HEK293 (cell line): ENCODE measurements around the gene DGKB.

ENCODE experiments used
- CTCF ChIA-PET: fragments of 350-600 bp; formaldehyde crosslinking; extraction: SDS; loops from one replicate; lab custom pipeline; 2021; ENCODE audit warnings: antibody characterized with exemption; lab: Yijun Ruan, JAX
- POLR2A ChIA-PET: fragments of 300-600 bp; formaldehyde crosslinking; extraction: SDS; loops from one replicate; lab custom pipeline; 2020; ENCODE audit warnings: antibody characterized with exemption, inconsistent platforms; lab: Yijun Ruan, JAX
- H3K27ac ChIP-seq: fragments of 200-500 bp; sonication (Bioruptor generic); 2 replicates; pipeline ENCODE4 v1.5.1; 2014; ENCODE audit warnings: low read depth, low read length, control low read depth, inconsistent platforms; ENCODE audit errors: extremely low read depth
- H3K36me3 ChIP-seq, 2 experiments: fragments of 200-500 bp in 1 of 2; sonication (Bioruptor generic) in 1 of 2; 1 replicate in 1 of 2; 2 replicates in 1 of 2; pipeline ENCODE4 v1.5.1; 2014 to 2017; ENCODE audit warnings: inconsistent platforms in 2 of 2, low read length in 2 of 2; ENCODE audit not compliant: control insufficient read depth in 2 of 2, insufficient read depth in 1 of 2
- H3K4me1 ChIP-seq: fragments of 200-500 bp; sonication (Bioruptor generic); 2 replicates; pipeline ENCODE4 v1.5.1; 2014; ENCODE audit warnings: mild to moderate bottlenecking, low read length, inconsistent platforms; ENCODE audit not compliant: control insufficient read depth, insufficient read depth
- H3K4me3 ChIP-seq: 2 replicates; pipeline ENCODE4 v1.5.1; 2011; ENCODE audit warnings: low read depth, mild to moderate bottlenecking, control low read depth, low read length, moderate library complexity
- H3K9me3 ChIP-seq: fragments of 200-500 bp; sonication (Bioruptor generic); 2 replicates; pipeline ENCODE4 v1.5.1; 2014; ENCODE audit warnings: low read depth, low read length, inconsistent platforms; ENCODE audit not compliant: control insufficient read depth, insufficient read depth
- BCL6B ChIP-seq: fragments of 450-650 bp; formaldehyde crosslinking; IDR thresholded peaks from 2 replicates; pipeline ENCODE4 v1.5.1; 2017; ENCODE audit warnings: missing biosample characterization, missing genetic modification characterization
- GFI1B ChIP-seq: fragments of 450-650 bp; formaldehyde crosslinking; IDR thresholded peaks from 2 replicates; pipeline ENCODE4 v1.5.1; 2016; ENCODE audit warnings: missing biosample characterization, missing genetic modification characterization
- IKZF3 ChIP-seq: fragments of 450-650 bp; IDR thresholded peaks from 2 replicates; pipeline ENCODE4 v1.5.0; 2018; ENCODE audit warnings: missing biosample characterization, mild to moderate bottlenecking, missing genetic modification characterization, moderate library complexity
- PRDM6 ChIP-seq: fragments of 450-650 bp; formaldehyde crosslinking; IDR thresholded peaks from 2 replicates; pipeline ENCODE4 v1.5.1; 2017; ENCODE audit warnings: missing biosample characterization, missing genetic modification characterization
- TCF7L2 ChIP-seq: IDR thresholded peaks from 2 replicates; pipeline ENCODE4 v1.6.1; 2011; ENCODE audit warnings: low read depth, mild to moderate bottlenecking, inconsistent platforms, low read length, moderate library complexity, borderline replicate concordance
- ZBTB1 ChIP-seq: fragments of 450-650 bp; formaldehyde crosslinking; IDR thresholded peaks from 2 replicates; pipeline ENCODE4 v1.5.1; 2016; ENCODE audit warnings: missing biosample characterization, missing genetic modification characterization
- ZNF16 ChIP-seq: fragments of 450-650 bp; formaldehyde crosslinking; IDR thresholded peaks from 2 replicates; pipeline ENCODE4 v1.5.1; 2016; ENCODE audit warnings: low read depth, missing biosample characterization, missing genetic modification characterization
- ZNF335 ChIP-seq: fragments of 450-650 bp; formaldehyde crosslinking; conservative IDR thresholded peaks from 2 replicates; pipeline ENCODE4 v1.5.1; 2016; ENCODE audit warnings: missing biosample characterization, missing genetic modification characterization
- ZNF354C ChIP-seq: fragments of 450-650 bp; formaldehyde crosslinking; IDR thresholded peaks from 2 replicates; pipeline ENCODE4 v1.5.1; 2016; ENCODE audit warnings: missing biosample characterization, missing genetic modification characterization, low read depth, borderline replicate concordance
- ZNF391 ChIP-seq: fragments of 450-650 bp; formaldehyde crosslinking; IDR thresholded peaks from 2 replicates; pipeline ENCODE4 v1.5.1; 2016; ENCODE audit warnings: low read depth, missing biosample characterization, missing genetic modification characterization, borderline replicate concordance
- ZNF626 ChIP-seq: fragments of 450-650 bp; sonication (Bioruptor Pico); formaldehyde crosslinking; IDR thresholded peaks from 2 replicates; pipeline ENCODE4 v1.5.1; 2018; ENCODE audit warnings: missing biosample characterization, missing genetic modification characterization, inconsistent platforms
- ZNF654 ChIP-seq: fragments of 450-650 bp; formaldehyde crosslinking; IDR thresholded peaks from 2 replicates; pipeline ENCODE4 v1.5.1; 2016; ENCODE audit warnings: low read depth, missing biosample characterization, missing genetic modification characterization
- ZNF664 ChIP-seq: fragments of 450-650 bp; formaldehyde crosslinking; IDR thresholded peaks from 2 replicates; pipeline ENCODE4 v1.5.1; 2016; ENCODE audit warnings: missing biosample characterization, missing genetic modification characterization
- ZNF843 ChIP-seq: fragments of 450-650 bp; formaldehyde crosslinking; IDR thresholded peaks from 2 replicates; pipeline ENCODE4 v1.5.1; 2016; ENCODE audit warnings: missing biosample characterization, missing genetic modification characterization
- ZXDB ChIP-seq: fragments of 450-650 bp; formaldehyde crosslinking; IDR thresholded peaks from 2 replicates; pipeline ENCODE4 v1.5.1; 2016; ENCODE audit warnings: missing biosample characterization, missing genetic modification characterization
- TF ChIP-seq, protein P1 (sequence below): fragments of 450-650 bp; formaldehyde crosslinking; IDR thresholded peaks from 2 replicates; pipeline ENCODE4 v1.5.1; 2016; ENCODE audit warnings: missing biosample characterization, missing genetic modification characterization
- TF ChIP-seq, protein P2 (sequence below): fragments of 450-650 bp; formaldehyde crosslinking; IDR thresholded peaks from 2 replicates; pipeline ENCODE4; 2016; ENCODE audit warnings: missing biosample characterization, missing genetic modification characterization
- TF ChIP-seq, protein P3 (sequence below): fragments of 450-650 bp; formaldehyde crosslinking; IDR thresholded peaks from 2 replicates; pipeline ENCODE4 v1.5.1; 2016; ENCODE audit warnings: missing biosample characterization, missing genetic modification characterization, borderline replicate concordance

The DGKB gene

DNA sequence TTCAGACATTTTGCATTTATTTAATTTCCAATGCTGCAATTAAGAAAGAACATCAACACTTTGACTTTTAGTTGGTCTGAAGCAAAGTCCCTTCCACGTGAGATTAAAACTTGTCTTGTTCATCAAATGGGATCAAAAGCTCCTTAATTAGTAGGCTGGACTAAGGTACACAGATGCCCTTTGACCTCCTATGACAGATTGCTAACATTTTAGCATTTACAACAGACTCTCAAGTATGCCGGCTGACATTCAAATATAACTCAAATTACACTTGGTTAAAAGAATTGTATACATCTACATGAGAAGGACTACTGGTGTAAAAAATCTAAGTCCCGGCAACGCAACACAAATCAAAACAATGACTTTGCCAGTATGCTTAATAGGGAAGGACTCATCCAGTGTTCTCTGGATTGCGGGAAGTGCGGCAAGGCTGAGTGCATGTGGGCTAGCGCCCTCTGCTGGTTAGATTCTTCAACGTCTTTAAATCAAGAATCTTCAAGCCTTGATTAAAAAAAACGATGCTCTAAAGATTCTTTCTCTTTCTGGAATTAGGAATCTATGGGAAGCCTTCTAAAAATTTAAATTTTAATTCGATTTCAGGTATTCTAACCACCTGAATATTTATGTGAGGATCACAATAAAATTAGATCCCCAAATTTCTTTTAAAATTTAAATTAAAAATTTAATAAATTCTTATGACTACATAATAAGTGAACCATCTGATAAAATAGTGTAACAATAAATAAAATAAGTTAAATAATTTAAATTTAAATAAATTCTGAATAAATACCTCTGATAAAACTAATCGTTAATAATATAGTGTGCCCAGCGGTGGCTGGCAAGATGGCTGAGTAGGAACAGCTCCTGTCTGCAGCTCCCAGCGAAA lies 444.7 kb downstream of the DGKB start:
- TF ChIP-seq IKZF3 (tag by site-specific recombination) (peak; percentile 66), ZNF654 (tag by site-specific recombination) (peak; percentile 64), ZNF335 (tag by site-specific recombination) (no peak), PRDM6 (tag by site-specific recombination) (no peak)
- TF ChIP-seq, all 188 proteins: peak for 2
- no peak overlapping the region for H3K4me3 ChIP-seq
- POLR2A ChIA-PET: no interaction called here
- CTCF ChIA-PET: interaction anchor here (0.5 to 2.0 kb wide), 14 partner anchors 14 to 1179 kb away, joined by 3 to 6 read pairs (median 4); partner anchors contain the start of gene ETV1
- H3K36me3 ChIP-seq: no peaks in the 10 kb centered on the region
- H3K9me3 ChIP-seq: no peaks in the 10 kb centered on the region
- H3K27ac ChIP-seq: no peak overlapping the region
- H3K4me1 ChIP-seq: no peaks in the 10 kb centered on the region

DNA sequence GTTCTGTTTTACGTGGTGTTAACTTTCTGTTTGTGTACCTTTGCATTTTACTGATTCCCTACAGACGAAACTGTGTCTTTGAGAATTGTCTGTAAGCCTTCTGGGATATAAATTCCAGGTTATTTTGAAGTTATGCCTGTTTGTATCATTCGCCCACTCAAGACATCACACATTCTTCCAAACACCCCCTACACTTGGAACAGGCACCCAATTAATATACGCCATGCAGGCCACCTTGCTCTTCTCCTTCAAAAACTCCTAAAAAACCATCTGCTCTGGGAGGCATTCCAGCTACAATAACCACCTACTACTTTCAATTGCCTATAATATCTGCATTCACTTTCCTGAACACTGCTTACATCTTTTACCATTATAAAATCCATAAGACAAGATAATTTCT lies 453.3 kb downstream of the DGKB start:
- CTCF ChIA-PET: no interaction called here
- no peak overlapping the region for H3K27ac ChIP-seq
- no peak for TF ChIP-seq ZNF626 (tag by site-specific recombination)
- TF ChIP-seq ZNF391: no peak
- no peak for TF ChIP-seq ZNF664 (tag by site-specific recombination)
- no peak for TF ChIP-seq GFI1B (tag by site-specific recombination)
- TF ChIP-seq ZNF843 (tag by site-specific recombination): no peak
- TF ChIP-seq, protein P1, sequence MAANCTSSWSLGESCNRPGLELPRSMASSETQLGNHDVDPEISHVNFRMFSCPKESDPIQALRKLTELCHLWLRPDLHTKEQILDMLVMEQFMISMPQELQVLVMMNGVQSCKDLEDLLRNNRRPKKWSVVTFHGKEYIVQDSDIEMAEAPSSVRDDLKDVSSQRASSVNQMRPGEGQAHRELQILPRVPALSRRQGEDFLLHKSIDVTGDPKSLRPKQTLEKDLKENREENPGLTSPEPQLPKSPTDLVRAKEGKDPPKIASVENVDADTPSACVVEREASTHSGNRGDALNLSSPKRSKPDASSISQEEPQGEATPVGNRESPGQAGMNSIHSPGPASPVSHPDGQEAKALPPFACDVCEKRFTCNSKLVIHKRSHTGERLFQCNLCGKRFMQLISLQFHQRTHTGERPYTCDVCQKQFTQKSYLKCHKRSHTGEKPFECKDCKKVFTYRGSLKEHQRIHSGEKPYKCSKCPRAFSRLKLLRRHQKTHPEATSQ (tag by site-specific recombination): no peak
- TF ChIP-seq, all 188 proteins: peak for 0
- H3K36me3 ChIP-seq: no peaks in the 10 kb centered on the region
- no peaks in the 10 kb centered on the region for H3K9me3 ChIP-seq
- H3K4me1 ChIP-seq: no peaks in the 10 kb centered on the region
- POLR2A ChIA-PET: no interaction called here
- no peak overlapping the region for H3K4me3 ChIP-seq

- ChIA-PET CTCF (no interaction called here), POLR2A (no interaction called here)
- Histone ChIP-seq H3K36me3 (no peaks in the 10 kb centered on the region), H3K9me3 (no peaks in the 10 kb centered on the region), H3K4me1 (no peaks in the 10 kb centered on the region), H3K27ac (no peak overlapping the region), H3K4me3 (no peak overlapping the region)
- TF ChIP-seq ZNF16 (tag by site-specific recombination) (no peak), ZXDB (tag by site-specific recombination) (no peak), ZNF626 (tag by site-specific recombination) (no peak), TCF7L2 (no peak), BCL6B (no peak), ZNF354C (tag by site-specific recombination) (no peak), ZNF654 (tag by site-specific recombination) (no peak), ZBTB1 (tag by site-specific recombination) (no peak)
- TF ChIP-seq, protein P2, sequence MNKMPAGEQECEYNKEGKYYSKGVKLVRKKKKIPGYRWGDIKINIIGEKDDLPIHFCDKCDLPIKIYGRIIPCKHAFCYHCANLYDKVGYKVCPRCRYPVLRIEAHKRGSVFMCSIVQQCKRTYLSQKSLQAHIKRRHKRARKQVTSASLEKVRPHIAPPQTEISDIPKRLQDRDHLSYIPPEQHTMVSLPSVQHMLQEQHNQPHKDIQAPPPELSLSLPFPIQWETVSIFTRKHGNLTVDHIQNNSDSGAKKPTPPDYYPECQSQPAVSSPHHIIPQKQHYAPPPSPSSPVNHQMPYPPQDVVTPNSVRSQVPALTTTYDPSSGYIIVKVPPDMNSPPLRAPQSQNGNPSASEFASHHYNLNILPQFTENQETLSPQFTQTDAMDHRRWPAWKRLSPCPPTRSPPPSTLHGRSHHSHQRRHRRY: no peak
- TF ChIP-seq, protein P3, sequence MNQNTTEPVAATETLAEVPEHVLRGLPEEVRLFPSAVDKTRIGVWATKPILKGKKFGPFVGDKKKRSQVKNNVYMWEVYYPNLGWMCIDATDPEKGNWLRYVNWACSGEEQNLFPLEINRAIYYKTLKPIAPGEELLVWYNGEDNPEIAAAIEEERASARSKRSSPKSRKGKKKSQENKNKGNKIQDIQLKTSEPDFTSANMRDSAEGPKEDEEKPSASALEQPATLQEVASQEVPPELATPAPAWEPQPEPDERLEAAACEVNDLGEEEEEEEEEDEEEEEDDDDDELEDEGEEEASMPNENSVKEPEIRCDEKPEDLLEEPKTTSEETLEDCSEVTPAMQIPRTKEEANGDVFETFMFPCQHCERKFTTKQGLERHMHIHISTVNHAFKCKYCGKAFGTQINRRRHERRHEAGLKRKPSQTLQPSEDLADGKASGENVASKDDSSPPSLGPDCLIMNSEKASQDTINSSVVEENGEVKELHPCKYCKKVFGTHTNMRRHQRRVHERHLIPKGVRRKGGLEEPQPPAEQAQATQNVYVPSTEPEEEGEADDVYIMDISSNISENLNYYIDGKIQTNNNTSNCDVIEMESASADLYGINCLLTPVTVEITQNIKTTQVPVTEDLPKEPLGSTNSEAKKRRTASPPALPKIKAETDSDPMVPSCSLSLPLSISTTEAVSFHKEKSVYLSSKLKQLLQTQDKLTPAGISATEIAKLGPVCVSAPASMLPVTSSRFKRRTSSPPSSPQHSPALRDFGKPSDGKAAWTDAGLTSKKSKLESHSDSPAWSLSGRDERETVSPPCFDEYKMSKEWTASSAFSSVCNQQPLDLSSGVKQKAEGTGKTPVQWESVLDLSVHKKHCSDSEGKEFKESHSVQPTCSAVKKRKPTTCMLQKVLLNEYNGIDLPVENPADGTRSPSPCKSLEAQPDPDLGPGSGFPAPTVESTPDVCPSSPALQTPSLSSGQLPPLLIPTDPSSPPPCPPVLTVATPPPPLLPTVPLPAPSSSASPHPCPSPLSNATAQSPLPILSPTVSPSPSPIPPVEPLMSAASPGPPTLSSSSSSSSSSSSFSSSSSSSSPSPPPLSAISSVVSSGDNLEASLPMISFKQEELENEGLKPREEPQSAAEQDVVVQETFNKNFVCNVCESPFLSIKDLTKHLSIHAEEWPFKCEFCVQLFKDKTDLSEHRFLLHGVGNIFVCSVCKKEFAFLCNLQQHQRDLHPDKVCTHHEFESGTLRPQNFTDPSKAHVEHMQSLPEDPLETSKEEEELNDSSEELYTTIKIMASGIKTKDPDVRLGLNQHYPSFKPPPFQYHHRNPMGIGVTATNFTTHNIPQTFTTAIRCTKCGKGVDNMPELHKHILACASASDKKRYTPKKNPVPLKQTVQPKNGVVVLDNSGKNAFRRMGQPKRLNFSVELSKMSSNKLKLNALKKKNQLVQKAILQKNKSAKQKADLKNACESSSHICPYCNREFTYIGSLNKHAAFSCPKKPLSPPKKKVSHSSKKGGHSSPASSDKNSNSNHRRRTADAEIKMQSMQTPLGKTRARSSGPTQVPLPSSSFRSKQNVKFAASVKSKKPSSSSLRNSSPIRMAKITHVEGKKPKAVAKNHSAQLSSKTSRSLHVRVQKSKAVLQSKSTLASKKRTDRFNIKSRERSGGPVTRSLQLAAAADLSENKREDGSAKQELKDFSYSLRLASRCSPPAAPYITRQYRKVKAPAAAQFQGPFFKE: no peak
Observed at GRCh38 chr7:14446829-14447228, 455.7 kb downstream of the DGKB start.
